K562 (cell line): ENCODE measurements around the gene ABHD16B. TPM values are rescaled to one million over a fixed set of nuclear protein-coding genes. Genes with fewer than 3 reads are reported as not detected.

Experiments
- BACH1 ChIP-seq: fragments of 200-800 bp; sonication (Bioruptor generic); IDR thresholded peaks from 2 replicates; pipeline ENCODE4 v1.6.1; 2016; ENCODE audit warnings: missing genetic modification characterization, missing compliant biosample characterization
- BCL6 ChIP-seq: fragments of 250-450 bp; sonication (Bioruptor Pico); IDR thresholded peaks from 2 replicates; pipeline ENCODE4 v1.4.0; 2020
- CBFB ChIP-seq: sonication (generic); formaldehyde crosslinking; IDR thresholded peaks from 2 replicates; pipeline ENCODE4 v1.4.0; 2020; ENCODE audit warnings: mild to moderate bottlenecking, missing genetic modification reagents
- FOXA1 ChIP-seq: fragments of 450-650 bp; IDR thresholded peaks from 2 replicates; pipeline ENCODE4 v1.6.1; 2016; ENCODE audit warnings: mild to moderate bottlenecking, borderline replicate concordance
- HDGF ChIP-seq: fragments of 450-650 bp; IDR thresholded peaks from 2 replicates; pipeline ENCODE4 v1.6.1; 2016
- MAZ ChIP-seq, 2 experiments: fragments of 450-650 bp in 1 of 2; sonication (generic) in 1 of 2; formaldehyde crosslinking; IDR thresholded peaks in 1 of 2; conservative IDR thresholded peaks in 1 of 2; 2 replicates each; pipeline versions ENCODE4 v1.4.0 to v1.5.0; 2020; ENCODE audit warnings: mild to moderate bottlenecking in 1 of 2, missing genetic modification reagents in 1 of 2
- MCM3 ChIP-seq: fragments of 450-650 bp; IDR thresholded peaks from 2 replicates; pipeline ENCODE4 v1.6.1; 2016
- MEF2A ChIP-seq: IDR thresholded peaks from 2 replicates; pipeline ENCODE4 v1.6.1; 2011; ENCODE audit warnings: low read depth, mild to moderate bottlenecking, low read length, moderate library complexity; ENCODE audit not compliant: control insufficient read depth
- MYNN ChIP-seq, 2 experiments: sonication (generic); formaldehyde crosslinking in 1 of 2; IDR thresholded peaks; 2 replicates each; pipeline versions ENCODE4 v1.5.0 to v1.6.1; 2016 to 2020; ENCODE audit warnings: antibody characterized with exemption in 1 of 2, missing genetic modification reagents in 1 of 2
- PCBP2 ChIP-seq: fragments of 200-400 bp; formaldehyde crosslinking; IDR thresholded peaks from 2 replicates; pipeline ENCODE4 v1.6.1; 2018; ENCODE audit warnings: low read length, low read depth, mild to moderate bottlenecking, moderate library complexity; ENCODE audit not compliant: poor library complexity, severe bottlenecking
- SETDB1 ChIP-seq: IDR thresholded peaks from one replicate; pipeline ENCODE4 v1.6.1; 2012; ENCODE audit warnings: low read length, control low read depth, inconsistent platforms
- SP2 ChIP-seq: IDR thresholded peaks from 2 replicates; pipeline ENCODE4 v1.6.1; 2011; ENCODE audit warnings: mild to moderate bottlenecking, low read depth, low read length, moderate library complexity; ENCODE audit not compliant: poor library complexity, severe bottlenecking; ENCODE audit errors: extremely low read depth
- SPI1 ChIP-seq: IDR thresholded peaks from 2 replicates; pipeline ENCODE4 v1.6.1; 2011; ENCODE audit warnings: low read depth, low read length, control low read depth, borderline replicate concordance
- U2AF1 ChIP-seq: fragments of 200-400 bp; formaldehyde crosslinking; optimal IDR thresholded peaks from 2 replicates; pipeline ENCODE3; 2017; ENCODE audit warnings: mild to moderate bottlenecking, low read depth, low read length, moderate library complexity
- ZC3H11A ChIP-seq: IDR thresholded peaks from 2 replicates; pipeline ENCODE4 v1.6.1; 2012; ENCODE audit warnings: low read depth, low read length, improper control_type of control experiment
- ZNF232 ChIP-seq: sonication (generic); formaldehyde crosslinking; IDR thresholded peaks from 2 replicates; pipeline ENCODE4 v1.8.0; 2022; ENCODE audit warnings: mild to moderate bottlenecking, missing genetic modification reagents
- ZNF253 ChIP-seq: fragments of 250-450 bp; sonication (Bioruptor Pico); conservative IDR thresholded peaks from 2 replicates; pipeline ENCODE4 v1.6.1; 2021; ENCODE audit warnings: mild to moderate bottlenecking
- ZNF274 ChIP-seq: IDR thresholded peaks from 2 replicates; pipeline ENCODE4 v1.6.1; 2011; ENCODE audit warnings: low read depth, mild to moderate bottlenecking, low read length, moderate library complexity, borderline replicate concordance
- ZNF282 ChIP-seq: sonication (generic); formaldehyde crosslinking; IDR thresholded peaks from 2 replicates; pipeline ENCODE4 v1.8.1; 2023; ENCODE audit warnings: missing genetic modification reagents
- ZNF324 ChIP-seq: fragments of 250-450 bp; sonication (Bioruptor Pico); IDR thresholded peaks from 2 replicates; pipeline ENCODE4 v1.4.0; 2020; ENCODE audit warnings: mild to moderate bottlenecking
- ZNF764 ChIP-seq: fragments of 250-450 bp; sonication (Bioruptor Pico); IDR thresholded peaks from 2 replicates; pipeline ENCODE4 v1.4.0; 2020; ENCODE audit warnings: low read depth, mild to moderate bottlenecking, moderate library complexity
- polyA plus RNA-seq, 8 experiments: library from polyadenylated mRNA; depleted of rRNA in 4 of 8; stranded (reverse) in 5 of 8; unstranded in 3 of 8; fragments of >200 nt; fragmentation: Nextera tagmentation in 2 of 8; fragmentation: Illumina TruSeq in 1 of 8; extraction: Ambion mirVana in 2 of 8; extraction: Trizol in 1 of 8; gene quantifications; 2 replicates each; pipeline versions ENCODE4 v1.2.1 to v1.2.3, GENCODE V29; 2011 to 2014; ENCODE audit warnings: inconsistent platforms in 1 of 8, missing spikeins in 1 of 8
- total RNA-seq, 7 experiments: library from RNA; depleted of rRNA in 6 of 7; stranded (reverse); fragments of >200 nt in 6 of 7; fragmentation: Illumina TruSeq in 2 of 7; extraction: Trizol in 2 of 7; gene quantifications; 2 replicates each; pipeline versions ENCODE4 v1.2.1 to v1.2.3, GENCODE V29; 2011 to 2021; ENCODE audit warnings: low replicate concordance in 1 of 7
- TF ChIP-seq, protein P1 (sequence below): IDR thresholded peaks from 2 replicates; pipeline ENCODE4 v1.6.1; 2011; ENCODE audit not compliant: insufficient read length; ENCODE audit errors: extremely low read depth
- TF ChIP-seq, protein P2 (sequence below): fragments of 450-650 bp; conservative IDR thresholded peaks from 2 replicates; pipeline ENCODE4 v1.6.1; 2016; ENCODE audit warnings: missing genetic modification characterization, low read depth, mild to moderate bottlenecking, control low read depth, missing compliant biosample characterization
- TF ChIP-seq, protein P3 (sequence below): fragments of 250-450 bp; sonication (Bioruptor Pico); IDR thresholded peaks from 2 replicates; pipeline ENCODE4 v1.5.0; 2021; ENCODE audit warnings: mild to moderate bottlenecking, moderate library complexity
- TF ChIP-seq, protein P4 (sequence below): conservative IDR thresholded peaks from 2 replicates; pipeline ENCODE4 v1.6.1; 2011; ENCODE audit warnings: low read depth, mild to moderate bottlenecking, low read length; ENCODE audit not compliant: control insufficient read depth

Gene ABHD16B
- total and polyA plus RNA-seq, 9 of the 15 experiments (the other 6 are each of a cell fraction or from before 2014, with no cell fraction given), result not detected

DNA sequence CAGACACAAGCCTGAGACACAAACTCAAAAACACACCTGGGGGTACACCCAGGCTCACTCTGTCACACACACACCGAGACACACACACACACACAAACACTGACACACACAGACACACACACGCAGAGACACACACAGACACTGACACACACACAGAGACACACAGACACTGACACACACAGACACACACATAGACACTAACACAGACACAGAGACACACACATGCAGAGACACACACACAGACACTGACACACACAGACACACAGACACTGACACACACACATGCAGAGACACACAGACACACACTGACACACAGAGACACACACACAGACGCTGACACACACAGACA is 14.4 kb upstream of the ABHD16B start (continued):
- TF ChIP-seq, protein P1, sequence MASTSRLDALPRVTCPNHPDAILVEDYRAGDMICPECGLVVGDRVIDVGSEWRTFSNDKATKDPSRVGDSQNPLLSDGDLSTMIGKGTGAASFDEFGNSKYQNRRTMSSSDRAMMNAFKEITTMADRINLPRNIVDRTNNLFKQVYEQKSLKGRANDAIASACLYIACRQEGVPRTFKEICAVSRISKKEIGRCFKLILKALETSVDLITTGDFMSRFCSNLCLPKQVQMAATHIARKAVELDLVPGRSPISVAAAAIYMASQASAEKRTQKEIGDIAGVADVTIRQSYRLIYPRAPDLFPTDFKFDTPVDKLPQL, result no peak
- TF ChIP-seq ZNF232 (CRISPR knock-in tag), result no peak
- no peak for TF ChIP-seq BACH1 (tag)
- no peak for TF ChIP-seq ZNF324 (CRISPR knock-in tag)
- TF ChIP-seq ZNF282 (CRISPR knock-in tag), result no peak
- TF ChIP-seq MAZ (CRISPR knock-in tag; conservative IDR thresholded peaks at IDR 0.05 in 1 of 2, IDR thresholded peaks at IDR 0.05 in 1 of 2), result no peak
- TF ChIP-seq ZNF274, result no peak
- TF ChIP-seq MEF2A, result no peak
- no peak for TF ChIP-seq ZC3H11A
- TF ChIP-seq MYNN (IDR thresholded peaks at IDR 0.05), result no peak
- TF ChIP-seq MYNN (CRISPR knock-in tag; IDR thresholded peaks at IDR 0.05), result no peak
- no peak for TF ChIP-seq SPI1
- TF ChIP-seq PCBP2, result no peak
- no peak for TF ChIP-seq FOXA1
- TF ChIP-seq, protein P2, sequence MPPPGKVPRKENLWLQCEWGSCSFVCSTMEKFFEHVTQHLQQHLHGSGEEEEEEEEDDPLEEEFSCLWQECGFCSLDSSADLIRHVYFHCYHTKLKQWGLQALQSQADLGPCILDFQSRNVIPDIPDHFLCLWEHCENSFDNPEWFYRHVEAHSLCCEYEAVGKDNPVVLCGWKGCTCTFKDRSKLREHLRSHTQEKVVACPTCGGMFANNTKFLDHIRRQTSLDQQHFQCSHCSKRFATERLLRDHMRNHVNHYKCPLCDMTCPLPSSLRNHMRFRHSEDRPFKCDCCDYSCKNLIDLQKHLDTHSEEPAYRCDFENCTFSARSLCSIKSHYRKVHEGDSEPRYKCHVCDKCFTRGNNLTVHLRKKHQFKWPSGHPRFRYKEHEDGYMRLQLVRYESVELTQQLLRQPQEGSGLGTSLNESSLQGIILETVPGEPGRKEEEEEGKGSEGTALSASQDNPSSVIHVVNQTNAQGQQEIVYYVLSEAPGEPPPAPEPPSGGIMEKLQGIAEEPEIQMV (tag), result no peak
- TF ChIP-seq, protein P3, sequence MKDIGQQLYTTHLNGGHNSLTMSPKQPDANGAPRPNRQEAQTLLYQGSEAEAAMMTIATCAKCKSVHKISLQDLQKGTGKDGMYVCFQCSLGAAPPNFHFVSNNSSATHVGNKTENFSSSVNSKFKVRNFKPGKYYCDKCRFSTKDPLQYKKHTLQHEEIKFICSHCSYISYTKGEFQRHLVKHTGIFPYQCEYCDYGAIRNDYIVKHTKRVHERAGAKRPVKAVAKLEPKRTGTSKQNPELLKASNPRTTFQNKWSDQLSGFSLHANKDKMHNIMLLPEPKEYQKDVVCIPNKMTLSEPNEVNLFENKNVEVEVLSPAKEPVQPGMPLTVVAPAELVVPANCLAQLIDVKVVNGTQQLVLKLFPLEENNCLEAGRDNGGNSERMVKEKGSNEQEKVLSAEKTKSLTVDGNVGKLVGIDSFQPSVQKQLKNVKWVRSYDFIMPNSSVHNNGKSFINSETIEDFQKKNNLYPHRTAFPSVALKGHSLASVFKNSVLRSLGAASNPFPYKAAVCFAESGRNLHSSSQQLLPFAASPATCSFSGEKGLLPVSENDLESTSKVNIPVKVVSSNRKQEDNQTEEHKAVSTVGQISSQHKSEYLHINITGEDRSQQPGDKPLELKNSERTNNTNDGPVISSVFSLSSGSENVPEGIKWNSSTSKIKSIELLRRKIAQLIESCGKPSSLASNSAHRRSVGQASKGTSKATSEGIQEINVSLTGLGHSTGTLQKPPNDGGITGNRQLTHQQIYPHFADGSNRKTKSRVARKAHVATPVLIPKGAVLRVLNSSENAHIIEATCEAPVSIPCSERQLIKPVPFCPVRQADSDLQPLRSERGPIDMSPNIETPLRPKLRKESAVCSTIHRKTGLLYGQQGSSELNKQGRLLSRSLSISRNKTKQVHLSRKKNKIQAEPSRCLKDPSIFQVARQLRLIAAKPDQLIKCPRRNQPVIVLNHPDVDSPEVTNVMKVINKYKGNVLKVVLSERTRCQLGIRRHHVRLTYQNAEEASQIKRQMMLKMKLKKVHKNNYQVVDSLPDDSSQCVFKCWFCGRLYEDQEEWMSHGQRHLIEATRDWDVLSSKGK (CRISPR knock-in tag), result no peak
- no peak for TF ChIP-seq SETDB1
- TF ChIP-seq U2AF1, result no peak
- TF ChIP-seq, protein P4, sequence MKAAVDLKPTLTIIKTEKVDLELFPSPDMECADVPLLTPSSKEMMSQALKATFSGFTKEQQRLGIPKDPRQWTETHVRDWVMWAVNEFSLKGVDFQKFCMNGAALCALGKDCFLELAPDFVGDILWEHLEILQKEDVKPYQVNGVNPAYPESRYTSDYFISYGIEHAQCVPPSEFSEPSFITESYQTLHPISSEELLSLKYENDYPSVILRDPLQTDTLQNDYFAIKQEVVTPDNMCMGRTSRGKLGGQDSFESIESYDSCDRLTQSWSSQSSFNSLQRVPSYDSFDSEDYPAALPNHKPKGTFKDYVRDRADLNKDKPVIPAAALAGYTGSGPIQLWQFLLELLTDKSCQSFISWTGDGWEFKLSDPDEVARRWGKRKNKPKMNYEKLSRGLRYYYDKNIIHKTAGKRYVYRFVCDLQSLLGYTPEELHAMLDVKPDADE, result no peak
- TF ChIP-seq CBFB (CRISPR knock-in tag), result no peak
- no peak for TF ChIP-seq BCL6
- TF ChIP-seq MCM3, result no peak
- TF ChIP-seq HDGF, result peak; percentile 99
- no peak for TF ChIP-seq ZNF253 (CRISPR knock-in tag)
- TF ChIP-seq SP2, result no peak
- no peak for TF ChIP-seq ZNF764 (CRISPR knock-in tag)
